HepG2 (cell line): ENCODE measurements around the gene RUVBL2. TPM values are rescaled to one million over a fixed set of nuclear protein-coding genes. Genes with fewer than 3 reads are reported as not detected.

Experiments
- ESRRA ChIP-seq: sonication (generic); formaldehyde crosslinking; IDR thresholded peaks from 2 replicates; pipeline ENCODE4 v1.5.1; 2020; ENCODE audit warnings: mild to moderate bottlenecking, low read depth, missing genetic modification reagents
- KAT8 ChIP-seq: IDR thresholded peaks from 2 replicates; pipeline ENCODE4 v1.6.1; 2016; ENCODE audit warnings: missing genetic modification reagents, missing compliant biosample characterization
- KLF12 ChIP-seq: sonication (generic); formaldehyde crosslinking; IDR thresholded peaks from 2 replicates; pipeline ENCODE4 v1.4.0; 2020; ENCODE audit warnings: missing genetic modification reagents, borderline replicate concordance
- ONECUT2 ChIP-seq: sonication (generic); formaldehyde crosslinking; IDR thresholded peaks from 2 replicates; pipeline ENCODE4 v1.4.0; 2020; ENCODE audit warnings: missing genetic modification reagents
- POLR2AphosphoS5 ChIP-seq: IDR thresholded peaks from 2 replicates; pipeline ENCODE4 v1.6.1; 2012; ENCODE audit warnings: low read depth, low read length
- SP1 ChIP-seq, 2 experiments: fragments of 450-650 bp in 1 of 2; sonication (generic) in 1 of 2; formaldehyde crosslinking in 1 of 2; IDR thresholded peaks; 2 replicates each; pipeline versions ENCODE4 v1.4.0 to v1.6.1; 2016 to 2020; ENCODE audit warnings: missing genetic modification reagents in 1 of 2
- ZBTB43 ChIP-seq: sonication (generic); formaldehyde crosslinking; conservative IDR thresholded peaks from 2 replicates; pipeline ENCODE4 v1.4.0; 2020; ENCODE audit warnings: missing genetic modification reagents
- ZNF205 ChIP-seq: IDR thresholded peaks from 2 replicates; pipeline ENCODE4 v1.6.1; 2018; ENCODE audit warnings: missing biosample characterization, missing genetic modification reagents
- ZNF33B ChIP-seq: sonication (generic); formaldehyde crosslinking; IDR thresholded peaks from 2 replicates; pipeline ENCODE4 v1.5.1; 2020; ENCODE audit warnings: mild to moderate bottlenecking, missing genetic modification reagents
- ZNF451 ChIP-seq: sonication (generic); formaldehyde crosslinking; IDR thresholded peaks from 2 replicates; pipeline ENCODE4 v1.5.0; 2020; ENCODE audit warnings: mild to moderate bottlenecking, missing genetic modification reagents
- ZNF557 ChIP-seq: sonication (generic); formaldehyde crosslinking; IDR thresholded peaks from 2 replicates; pipeline ENCODE4 v1.4.0; 2020; ENCODE audit warnings: missing genetic modification reagents
- ZNF605 ChIP-seq: sonication (generic); formaldehyde crosslinking; IDR thresholded peaks from 2 replicates; pipeline ENCODE4 v1.8.0; 2022; ENCODE audit warnings: mild to moderate bottlenecking, missing genetic modification reagents
- ZNF773 ChIP-seq: sonication (generic); formaldehyde crosslinking; IDR thresholded peaks from 2 replicates; pipeline ENCODE4 v1.4.0; 2020; ENCODE audit warnings: missing genetic modification reagents, borderline replicate concordance
- polyA plus RNA-seq, 8 experiments: library from polyadenylated mRNA; depleted of rRNA in 3 of 8; stranded (reverse) in 7 of 8; unstranded in 1 of 8; fragments of >200 nt; fragmentation: Illumina TruSeq in 4 of 8; extraction: Trizol in 4 of 8; gene quantifications; 2 replicates each; pipeline versions ENCODE4 v1.2.1 to v1.2.3, GENCODE V29; 2011 to 2016; ENCODE audit warnings: low read depth in 4 of 8, missing spikeins in 1 of 8, mixed read lengths in 1 of 8; ENCODE audit not compliant: insufficient read depth in 1 of 8
- total RNA-seq, 5 experiments: library from RNA; depleted of rRNA; stranded (reverse); fragments of >200 nt; fragmentation: Illumina TruSeq; extraction: Trizol; gene quantifications; 2 replicates each; pipeline ENCODE4 v1.2.3, GENCODE V29; 2016; ENCODE audit warnings: low read depth in 1 of 5
- TF ChIP-seq, protein P1 (sequence below): IDR thresholded peaks from 2 replicates; pipeline ENCODE4 v1.6.1; 2016; ENCODE audit warnings: low read depth
- TF ChIP-seq, protein P2 (sequence below): sonication (generic); formaldehyde crosslinking; IDR thresholded peaks from 2 replicates; pipeline ENCODE4 v1.4.0; 2020; ENCODE audit warnings: missing genetic modification reagents, borderline replicate concordance
- TF ChIP-seq, protein P3 (sequence below): sonication (generic); formaldehyde crosslinking; IDR thresholded peaks from 2 replicates; pipeline ENCODE4 v1.8.1; 2023; ENCODE audit warnings: missing genetic modification reagents, inconsistent platforms, borderline replicate concordance
- TF ChIP-seq, protein P4 (sequence below): sonication (generic); formaldehyde crosslinking; conservative IDR thresholded peaks from 2 replicates; pipeline ENCODE4 v1.5.0; 2020; ENCODE audit warnings: missing genetic modification reagents

Gene RUVBL2
- total and polyA plus RNA-seq, 2 of the 13 experiments (the other 11 are each of a cell fraction or from before 2014, with no cell fraction given) = 120 to 122 TPM

GRCh38 chr19:48966541-48967345, 26.9 kb upstream of the RUVBL2 start (continued):
- TF ChIP-seq ZBTB43 (CRISPR knock-in tag) = 0 out of 2 replicates have a peak, but pooled peaks have one; percentile 21
- TF ChIP-seq POLR2AphosphoS5 = peak; percentile 57
- TF ChIP-seq, protein P1, sequence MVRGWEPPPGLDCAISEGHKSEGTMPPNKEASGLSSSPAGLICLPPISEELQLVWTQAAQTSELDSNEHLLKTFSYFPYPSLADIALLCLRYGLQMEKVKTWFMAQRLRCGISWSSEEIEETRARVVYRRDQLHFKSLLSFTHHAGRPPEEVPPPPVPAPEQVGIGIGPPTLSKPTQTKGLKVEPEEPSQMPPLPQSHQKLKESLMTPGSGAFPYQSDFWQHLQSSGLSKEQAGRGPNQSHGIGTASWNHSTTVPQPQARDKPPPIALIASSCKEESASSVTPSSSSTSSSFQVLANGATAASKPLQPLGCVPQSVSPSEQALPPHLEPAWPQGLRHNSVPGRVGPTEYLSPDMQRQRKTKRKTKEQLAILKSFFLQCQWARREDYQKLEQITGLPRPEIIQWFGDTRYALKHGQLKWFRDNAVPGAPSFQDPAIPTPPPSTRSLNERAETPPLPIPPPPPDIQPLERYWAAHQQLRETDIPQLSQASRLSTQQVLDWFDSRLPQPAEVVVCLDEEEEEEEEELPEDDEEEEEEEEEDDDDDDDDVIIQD (CRISPR knock-in tag) = no peak
- TF ChIP-seq, protein P2, sequence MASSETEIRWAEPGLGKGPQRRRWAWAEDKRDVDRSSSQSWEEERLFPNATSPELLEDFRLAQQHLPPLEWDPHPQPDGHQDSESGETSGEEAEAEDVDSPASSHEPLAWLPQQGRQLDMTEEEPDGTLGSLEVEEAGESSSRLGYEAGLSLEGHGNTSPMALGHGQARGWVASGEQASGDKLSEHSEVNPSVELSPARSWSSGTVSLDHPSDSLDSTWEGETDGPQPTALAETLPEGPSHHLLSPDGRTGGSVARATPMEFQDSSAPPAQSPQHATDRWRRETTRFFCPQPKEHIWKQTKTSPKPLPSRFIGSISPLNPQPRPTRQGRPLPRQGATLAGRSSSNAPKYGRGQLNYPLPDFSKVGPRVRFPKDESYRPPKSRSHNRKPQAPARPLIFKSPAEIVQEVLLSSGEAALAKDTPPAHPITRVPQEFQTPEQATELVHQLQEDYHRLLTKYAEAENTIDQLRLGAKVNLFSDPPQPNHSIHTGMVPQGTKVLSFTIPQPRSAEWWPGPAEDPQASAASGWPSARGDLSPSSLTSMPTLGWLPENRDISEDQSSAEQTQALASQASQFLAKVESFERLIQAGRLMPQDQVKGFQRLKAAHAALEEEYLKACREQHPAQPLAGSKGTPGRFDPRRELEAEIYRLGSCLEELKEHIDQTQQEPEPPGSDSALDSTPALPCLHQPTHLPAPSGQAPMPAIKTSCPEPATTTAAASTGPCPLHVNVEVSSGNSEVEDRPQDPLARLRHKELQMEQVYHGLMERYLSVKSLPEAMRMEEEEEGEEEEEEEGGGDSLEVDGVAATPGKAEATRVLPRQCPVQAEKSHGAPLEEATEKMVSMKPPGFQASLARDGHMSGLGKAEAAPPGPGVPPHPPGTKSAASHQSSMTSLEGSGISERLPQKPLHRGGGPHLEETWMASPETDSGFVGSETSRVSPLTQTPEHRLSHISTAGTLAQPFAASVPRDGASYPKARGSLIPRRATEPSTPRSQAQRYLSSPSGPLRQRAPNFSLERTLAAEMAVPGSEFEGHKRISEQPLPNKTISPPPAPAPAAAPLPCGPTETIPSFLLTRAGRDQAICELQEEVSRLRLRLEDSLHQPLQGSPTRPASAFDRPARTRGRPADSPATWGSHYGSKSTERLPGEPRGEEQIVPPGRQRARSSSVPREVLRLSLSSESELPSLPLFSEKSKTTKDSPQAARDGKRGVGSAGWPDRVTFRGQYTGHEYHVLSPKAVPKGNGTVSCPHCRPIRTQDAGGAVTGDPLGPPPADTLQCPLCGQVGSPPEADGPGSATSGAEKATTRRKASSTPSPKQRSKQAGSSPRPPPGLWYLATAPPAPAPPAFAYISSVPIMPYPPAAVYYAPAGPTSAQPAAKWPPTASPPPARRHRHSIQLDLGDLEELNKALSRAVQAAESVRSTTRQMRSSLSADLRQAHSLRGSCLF (CRISPR knock-in tag) = peak; percentile 31; the same call in 1 of the 2 replicates
- 0 out of 2 replicates have a peak, but pooled peaks have one; percentile 18 for TF ChIP-seq ZNF451
- 0 out of 2 replicates have a peak, but pooled peaks have one; percentile 4 for TF ChIP-seq KAT8 (CRISPR knock-in tag)
- peak; percentile 75; the same call in 1 of the 2 replicates for TF ChIP-seq ZNF605 (CRISPR knock-in tag)
- TF ChIP-seq KLF12 (CRISPR knock-in tag) = peak; percentile 55; the same call in 1 of the 2 replicates
- TF ChIP-seq ZNF33B = no peak
- TF ChIP-seq ZNF773 (CRISPR knock-in tag) = no peak
- TF ChIP-seq, protein P3, sequence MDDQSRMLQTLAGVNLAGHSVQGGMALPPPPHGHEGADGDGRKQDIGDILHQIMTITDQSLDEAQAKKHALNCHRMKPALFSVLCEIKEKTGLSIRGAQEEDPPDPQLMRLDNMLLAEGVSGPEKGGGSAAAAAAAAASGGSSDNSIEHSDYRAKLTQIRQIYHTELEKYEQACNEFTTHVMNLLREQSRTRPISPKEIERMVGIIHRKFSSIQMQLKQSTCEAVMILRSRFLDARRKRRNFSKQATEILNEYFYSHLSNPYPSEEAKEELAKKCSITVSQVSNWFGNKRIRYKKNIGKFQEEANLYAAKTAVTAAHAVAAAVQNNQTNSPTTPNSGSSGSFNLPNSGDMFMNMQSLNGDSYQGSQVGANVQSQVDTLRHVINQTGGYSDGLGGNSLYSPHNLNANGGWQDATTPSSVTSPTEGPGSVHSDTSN (CRISPR knock-in tag) = 0 out of 2 replicates have a peak, but pooled peaks have one; percentile 47
- no peak for TF ChIP-seq ONECUT2 (CRISPR knock-in tag)
- TF ChIP-seq ZNF557 (CRISPR knock-in tag) = peak; percentile 57; the same call in 1 of the 2 replicates
- TF ChIP-seq, protein P4, sequence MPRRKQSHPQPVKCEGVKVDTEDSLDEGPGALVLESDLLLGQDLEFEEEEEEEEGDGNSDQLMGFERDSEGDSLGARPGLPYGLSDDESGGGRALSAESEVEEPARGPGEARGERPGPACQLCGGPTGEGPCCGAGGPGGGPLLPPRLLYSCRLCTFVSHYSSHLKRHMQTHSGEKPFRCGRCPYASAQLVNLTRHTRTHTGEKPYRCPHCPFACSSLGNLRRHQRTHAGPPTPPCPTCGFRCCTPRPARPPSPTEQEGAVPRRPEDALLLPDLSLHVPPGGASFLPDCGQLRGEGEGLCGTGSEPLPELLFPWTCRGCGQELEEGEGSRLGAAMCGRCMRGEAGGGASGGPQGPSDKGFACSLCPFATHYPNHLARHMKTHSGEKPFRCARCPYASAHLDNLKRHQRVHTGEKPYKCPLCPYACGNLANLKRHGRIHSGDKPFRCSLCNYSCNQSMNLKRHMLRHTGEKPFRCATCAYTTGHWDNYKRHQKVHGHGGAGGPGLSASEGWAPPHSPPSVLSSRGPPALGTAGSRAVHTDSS (CRISPR knock-in tag) = no peak
- no peak for TF ChIP-seq SP1 (IDR thresholded peaks at IDR 0.05)
- 0 out of 2 replicates have a peak, but pooled peaks have one; percentile 5 for TF ChIP-seq SP1 (CRISPR knock-in tag; IDR thresholded peaks at IDR 0.05)
- peak; percentile 55; the same call in 1 of the 2 replicates for TF ChIP-seq ZNF205 (CRISPR knock-in tag)
- TF ChIP-seq ESRRA (CRISPR knock-in tag) = no peak; the same call in 1 of the 2 replicates
